Body of pancreas (tissue), 4 donors: Measurements from ENCODE around the gene SETD2.

Experiments
- CTCF ChIP-seq, 7 experiments: fragments of 450-650 bp in 4 of 7; fragments of 200-600 bp in 3 of 7; sonication (generic) in 3 of 7; IDR thresholded peaks; one replicate each; pipeline ENCODE4 v1.5.1; 2016 to 2019; ENCODE audit warnings: antibody characterized with exemption in 7 of 7
- POLR2A ChIP-seq, 3 donors: fragments of 450-650 bp; IDR thresholded peaks; one replicate each; pipeline ENCODE4 v1.6.1; 2016; ENCODE audit warnings: antibody characterized with exemption in 3 of 3, mild to moderate bottlenecking in 2 of 3

- TF ChIP-seq CTCF (IDR thresholded peaks at IDR 0.05) (no peak), POLR2A (IDR thresholded peaks at IDR 0.05) (no peak)
Measured at GRCh38 chr3:46978381-46978780, 185.5 kb downstream of the SETD2 start.
